Right ventricle myocardium superior (tissue), 1 donor: Measurements from ENCODE around the gene CDC123. TPM values are rescaled to one million over a fixed set of nuclear protein-coding genes. Genes with fewer than 3 reads are reported as not detected.
"Not testable (repeated sequence)": the region's sequence is repeated elsewhere in the genome, so short reads cannot be mapped to it uniquely, and the experiment has no call there.

Source experiments
- ATAC-seq: fragments of 200-7000 bp; cut with Tn5 transposase; one replicate; pipeline ENCODE4 v1.9.1; 2020; ENCODE audit warnings: mild to moderate bottlenecking; ENCODE audit not compliant: poor library complexity
- DNase-seq: peaks from one replicate; pipeline ENCODE4 v3.0.0-alpha.2; 2020
- intact Hi-C: fragments of 100-400 bp; cut with DNase I; formaldehyde crosslinking; loops from one replicate; pipeline ENCODE4 v1.11.2; 2022
- long read RNA-seq: library from polyadenylated mRNA; unstranded; transcript quantifications from one replicate; pipeline ENCODE4 v2.0.0, GENCODE V29; 2021
- total RNA-seq: library from RNA; stranded (reverse); fragmentation: NEBNext Ultra II Directional; extraction: Animal tissue kit (Norgen Biotek cat#: 25700); gene quantifications from one replicate; pipeline ENCODE4 v1.2.1, GENCODE V29; 2021
- donor health status: DM: no; HTN: yes; CAD: no; lungs with severe emphysema.

The CDC123 gene
- total RNA-seq: 49.5 TPM
- long read RNA-seq, transcript CDC123-201 (13 exons, 1,542 nt): major isoform, 44 of 46 reads
- long read RNA-seq, partial matches to known transcripts: 0 of 46 reads
- long read RNA-seq, other reads (novel, unspliced or antisense): 2 of 46 reads

- ATAC-seq (peak; percentile 98), DNase-seq (peak; percentile 93)
- intact Hi-C loops: no loop called here
These were observed at the start of gene CDC123, which contains the start of gene NUDT5 for GRCh38 chr10:12195603-12196506. CDC123 (plus strand) TSS chr10:12196188; CDS start chr10:12196246, 58 bp downstream. NUDT5 (minus strand) TSS chr10:12195891; CDS start chr10:12186291, 9,600 bp downstream.

- DNase-seq (no peak), ATAC-seq (no peak)
- intact Hi-C loops: no loop called here
These were observed 45.8 kb upstream of the CDC123 start for GRCh38 chr10:12150163-12150562.

- DNase-seq: no peak
- no peak for ATAC-seq
- intact Hi-C loops: no loop called here
These were observed 41.5 kb upstream of the CDC123 start for GRCh38 chr10:12154516-12154915.

- ATAC-seq: no peak
- no peak for DNase-seq
- intact Hi-C loops: no loop called here
These were observed 39.4 kb upstream of the CDC123 start for GRCh38 chr10:12156367-12157123.

GRCh38 chr10:12158111-12158510 lies 37.9 kb upstream of the CDC123 start:
- no peak for DNase-seq
- intact Hi-C loops: no loop called here
- no peak for ATAC-seq

- DNase-seq (no peak), ATAC-seq (no peak)
- intact Hi-C loops: no loop called here
These were observed 35.3 kb upstream of the CDC123 start for GRCh38 chr10:12160664-12161063.

GRCh38 chr10:12162927-12163326 lies 33.1 kb upstream of the CDC123 start:
- intact Hi-C loops: no loop called here
- ATAC-seq (no peak), DNase-seq (no peak)

- intact Hi-C loops: no loop called here
- no peak for ATAC-seq
- no peak for DNase-seq
These were observed 31.9 kb upstream of the CDC123 start for GRCh38 chr10:12164085-12164484.

GRCh38 chr10:12165036-12165435 lies 31.0 kb upstream of the CDC123 start:
- DNase-seq (no peak), ATAC-seq (no peak)
- intact Hi-C loops: no loop called here

- DNase-seq (no peak), ATAC-seq (no peak)
- intact Hi-C loops: no loop called here
These were observed 29.8 kb upstream of the CDC123 start for GRCh38 chr10:12165999-12166775.

- intact Hi-C loops, ATAC-seq, DNase-seq: not testable (repeated sequence)
These were observed 24.5 kb upstream of the CDC123 start for GRCh38 chr10:12171512-12171911.

GRCh38 chr10:12177642-12178041 lies 18.3 kb upstream of the CDC123 start:
- ATAC-seq (no peak), DNase-seq (no peak)
- intact Hi-C loops: no loop called here

GRCh38 chr10:12179606-12180170 lies 16.3 kb upstream of the CDC123 start:
- no peak for DNase-seq
- no peak for ATAC-seq
- intact Hi-C loops: no loop called here

GRCh38 chr10:12180221-12180974 lies 15.6 kb upstream of the CDC123 start:
- intact Hi-C loops: no loop called here
- no peak for ATAC-seq
- no peak for DNase-seq

GRCh38 chr10:12181065-12181775 lies 14.8 kb upstream of the CDC123 start:
- DNase-seq: no peak
- intact Hi-C loops: no loop called here
- ATAC-seq: no peak

- DNase-seq (no peak), ATAC-seq (no peak)
- intact Hi-C loops: no loop called here
These were observed 11.8 kb upstream of the CDC123 start for GRCh38 chr10:12184165-12184564.

GRCh38 chr10:12186323-12186722 lies 9.7 kb upstream of the CDC123 start:
- intact Hi-C loops: no loop called here

More at GRCh38 chr10:12186323-12186722, 9.7 kb upstream of the CDC123 start:
- ATAC-seq: no peak
- DNase-seq: no peak
